GM12872 (cell line): ENCODE measurements around the gene CWC25.

Experiments
- TF ChIP-seq, protein P1 (sequence below): IDR thresholded peaks from 3 replicates; pipeline ENCODE4 v1.5.1; 2011; ENCODE audit warnings: low read depth, mild to moderate bottlenecking, low read length, moderate library complexity; ENCODE audit not compliant: insufficient read depth

The CWC25 gene

DNA sequence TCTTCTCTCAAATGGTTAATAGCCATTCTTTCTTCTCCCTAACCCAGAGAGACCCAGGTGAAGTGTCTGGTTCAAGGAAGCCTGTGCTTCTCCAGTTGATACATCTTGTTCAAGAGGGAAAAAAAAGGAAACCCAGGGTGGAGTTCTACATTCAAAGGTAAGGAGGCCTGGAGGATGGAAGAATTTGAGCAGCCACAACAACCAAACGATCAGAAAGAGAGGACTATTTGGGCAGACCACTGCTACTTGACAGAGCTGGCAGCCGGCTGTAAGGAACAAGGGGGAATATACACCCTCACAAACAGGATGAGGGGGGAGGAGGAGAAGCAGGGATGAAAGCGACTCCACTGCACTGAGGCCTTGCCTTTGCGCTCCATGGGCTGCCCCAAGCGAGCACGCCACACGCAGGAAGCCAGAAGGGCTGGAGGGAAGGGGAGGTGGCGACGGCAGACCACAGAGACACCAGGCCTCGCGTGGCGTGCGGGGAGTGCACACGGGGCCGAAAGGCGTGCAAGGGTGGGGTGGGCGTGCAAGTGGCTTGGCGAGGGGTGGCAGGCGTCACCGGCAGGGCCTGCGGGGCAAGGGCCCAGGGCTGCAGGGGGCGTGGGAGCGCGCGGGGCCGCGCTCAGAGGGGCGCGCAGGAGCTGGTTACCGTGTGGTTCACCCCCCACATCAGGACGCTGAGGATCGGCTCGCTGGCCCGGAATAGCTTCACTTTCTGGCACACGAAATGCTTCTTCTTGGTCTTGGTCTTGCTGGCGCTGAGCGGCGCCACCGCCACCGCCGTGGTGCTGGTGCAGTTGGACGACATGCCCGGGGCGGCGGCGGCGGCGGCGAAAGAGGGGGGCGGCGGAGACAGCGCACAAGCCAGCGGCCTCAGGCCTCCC lies 26.3 kb downstream of the CWC25 start:
- TF ChIP-seq, protein P1, sequence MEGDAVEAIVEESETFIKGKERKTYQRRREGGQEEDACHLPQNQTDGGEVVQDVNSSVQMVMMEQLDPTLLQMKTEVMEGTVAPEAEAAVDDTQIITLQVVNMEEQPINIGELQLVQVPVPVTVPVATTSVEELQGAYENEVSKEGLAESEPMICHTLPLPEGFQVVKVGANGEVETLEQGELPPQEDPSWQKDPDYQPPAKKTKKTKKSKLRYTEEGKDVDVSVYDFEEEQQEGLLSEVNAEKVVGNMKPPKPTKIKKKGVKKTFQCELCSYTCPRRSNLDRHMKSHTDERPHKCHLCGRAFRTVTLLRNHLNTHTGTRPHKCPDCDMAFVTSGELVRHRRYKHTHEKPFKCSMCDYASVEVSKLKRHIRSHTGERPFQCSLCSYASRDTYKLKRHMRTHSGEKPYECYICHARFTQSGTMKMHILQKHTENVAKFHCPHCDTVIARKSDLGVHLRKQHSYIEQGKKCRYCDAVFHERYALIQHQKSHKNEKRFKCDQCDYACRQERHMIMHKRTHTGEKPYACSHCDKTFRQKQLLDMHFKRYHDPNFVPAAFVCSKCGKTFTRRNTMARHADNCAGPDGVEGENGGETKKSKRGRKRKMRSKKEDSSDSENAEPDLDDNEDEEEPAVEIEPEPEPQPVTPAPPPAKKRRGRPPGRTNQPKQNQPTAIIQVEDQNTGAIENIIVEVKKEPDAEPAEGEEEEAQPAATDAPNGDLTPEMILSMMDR = no peak

DNA sequence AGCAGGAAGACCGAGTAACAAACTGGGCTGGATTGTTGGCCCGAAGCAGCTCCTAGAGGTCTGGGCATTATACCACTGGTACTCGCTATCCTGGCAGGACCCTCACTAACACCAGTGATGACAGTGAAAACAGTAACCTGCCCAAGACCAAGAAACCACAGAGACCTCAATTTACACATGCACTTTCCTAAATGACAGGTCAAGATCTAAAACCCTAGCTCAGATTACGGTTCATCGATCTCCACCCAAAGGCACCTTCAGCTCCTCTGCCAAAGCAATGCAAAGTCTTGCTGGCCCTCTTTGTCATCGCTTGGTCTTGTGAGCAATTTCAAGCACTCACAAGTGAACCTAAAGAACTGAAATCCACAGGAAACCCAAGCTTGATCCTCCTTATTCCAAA lies 27.3 kb downstream of the CWC25 start:
- TF ChIP-seq, protein P1 = no peak

DNA sequence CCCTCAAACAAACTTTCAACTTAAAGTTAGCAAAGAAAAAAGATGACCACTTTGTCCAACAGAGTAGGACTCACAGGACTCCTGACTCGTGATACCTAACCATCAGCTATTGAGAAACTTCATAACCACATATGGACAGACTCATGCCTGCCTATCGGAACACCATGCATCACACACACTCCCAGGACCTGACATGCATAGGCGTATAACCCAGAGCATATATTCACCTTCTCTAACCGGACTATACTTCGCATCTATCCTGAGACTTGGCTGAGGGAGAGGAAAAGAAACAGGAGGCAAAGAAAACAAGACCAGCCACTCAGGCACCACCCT lies 28.0 kb downstream of the CWC25 start:
- TF ChIP-seq, protein P1 = no peak

DNA sequence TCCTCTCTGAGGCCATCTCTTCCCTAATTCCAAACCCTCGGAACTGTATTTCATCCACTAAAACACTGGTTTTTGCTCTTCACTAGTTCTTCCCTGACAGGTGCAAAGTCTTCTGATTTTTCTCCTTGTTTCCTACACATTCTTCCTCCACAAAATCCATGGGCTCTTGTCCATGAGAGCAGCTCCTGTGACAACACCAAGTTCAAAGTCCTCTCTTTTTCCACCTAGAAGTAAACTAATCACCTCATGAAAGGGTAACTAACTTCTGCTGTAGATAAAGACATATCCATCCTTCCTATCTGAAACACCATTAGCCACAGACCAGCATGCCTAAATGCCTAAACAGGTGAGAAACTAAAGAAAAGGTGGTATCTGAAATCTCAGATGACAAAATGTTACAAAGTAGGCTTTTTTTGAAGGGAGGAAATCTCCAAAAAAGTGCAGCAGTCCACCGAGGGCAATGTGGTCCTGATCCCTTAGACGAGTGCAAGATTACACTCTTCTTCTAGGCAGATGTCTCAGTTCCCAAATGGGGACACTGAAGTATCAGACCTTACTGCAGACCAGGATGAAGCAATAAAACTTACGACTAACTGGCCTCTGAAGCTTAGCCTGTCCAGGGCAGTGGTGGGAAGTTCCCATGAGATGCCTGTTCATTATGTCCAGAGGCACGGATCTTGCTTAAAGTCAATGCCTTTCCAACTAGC lies 28.5 kb downstream of the CWC25 start:
- TF ChIP-seq, protein P1 = no peak

DNA sequence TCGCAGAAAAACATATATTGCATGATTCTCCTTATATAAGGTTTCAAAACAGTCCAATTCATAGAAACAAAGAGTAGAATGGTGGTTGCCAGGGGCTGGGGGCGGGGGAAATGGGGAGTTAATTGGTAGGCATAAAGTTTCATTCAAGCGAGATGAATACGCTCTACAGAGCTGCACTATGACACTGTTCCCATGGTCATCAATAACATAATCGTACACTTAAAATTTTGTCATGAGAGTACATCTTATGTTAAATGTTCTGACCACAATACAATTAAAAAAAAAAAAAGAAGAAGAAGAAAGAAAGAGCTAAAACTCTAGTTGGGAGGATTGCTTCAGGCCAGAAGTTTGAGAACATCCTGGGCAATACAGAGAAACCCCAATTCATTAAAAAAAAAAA lies 30.9 kb downstream of the CWC25 start:
- TF ChIP-seq, protein P1 = no peak

DNA sequence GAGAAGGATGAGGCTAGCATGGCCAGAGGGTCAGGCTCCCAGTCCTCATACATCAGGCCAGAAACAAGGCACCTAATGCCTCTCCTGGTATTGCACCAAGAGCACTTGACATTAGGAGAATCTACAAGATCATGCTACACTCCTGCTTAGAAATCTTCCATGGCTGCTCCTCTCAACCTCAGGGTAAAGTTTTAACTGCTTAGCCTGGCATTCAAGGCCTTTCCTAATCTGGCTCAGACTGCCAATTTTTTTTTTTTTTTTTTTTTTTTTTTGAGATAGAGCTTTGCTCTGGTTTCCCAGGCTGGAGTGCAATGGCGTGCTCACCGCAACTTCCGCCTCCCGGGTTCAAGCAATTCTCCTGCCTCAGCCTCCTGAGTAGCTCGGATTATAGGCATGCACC lies 34.0 kb downstream of the CWC25 start:
- TF ChIP-seq, protein P1 = no peak

DNA sequence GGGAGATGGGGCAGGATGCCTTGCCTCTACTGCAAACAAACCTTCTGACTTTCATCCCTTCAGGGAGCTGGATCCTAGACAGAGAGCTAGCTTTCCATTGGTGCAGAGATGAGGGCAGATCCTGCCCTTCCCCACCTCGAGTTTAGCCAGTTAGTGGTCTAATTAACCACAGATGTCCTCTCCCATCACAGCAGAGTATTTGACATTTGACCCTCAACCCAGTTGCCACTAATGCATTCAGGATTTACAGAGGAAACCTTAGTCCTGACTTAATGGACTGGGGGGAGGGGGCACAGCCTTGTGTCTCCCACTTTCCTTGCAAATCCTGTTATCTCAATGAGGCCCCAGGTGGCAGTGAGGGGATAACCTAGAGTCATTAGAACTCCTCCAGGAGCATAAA lies 35.9 kb downstream of the CWC25 start:
- TF ChIP-seq, protein P1 = no peak
